Right lung (tissue), 10 donors: ENCODE measurements around the gene CFAP161. TPM values are rescaled to one million over a fixed set of nuclear protein-coding genes. Genes with fewer than 3 reads are reported as not detected.

Experiments used
- DNase-seq, 2 donors: peaks; one replicate each; pipeline ENCODE4 v3.0.0-alpha.2; 2013
- long read RNA-seq, 8 donors: transcript quantifications; one replicate each; lab custom pipeline, GENCODE V29; 2026
- polyA plus RNA-seq, 5 donors: library from polyadenylated mRNA; unstranded; fragments of 120-200 nt; gene quantifications; one replicate each; pipeline versions ENCODE4 v1.2.1 to v1.2.3, GENCODE V29; 2013; ENCODE audit warnings: inconsistent platforms in 1 of 5, low replicate concordance in 1 of 5; ENCODE audit not compliant: insufficient read length in 5 of 5, insufficient read depth in 1 of 5

Gene CFAP161
- polyA plus RNA-seq = 1 to 10 TPM; 2.2 to 7.3 (median 6.3) TPM
- long read RNA-seq, donor 1, partial matches to known transcripts = 0 of 1 reads
- long read RNA-seq, donor 1, other reads (novel, unspliced or antisense) = 0 of 1 reads
- long read RNA-seq, donor 2 = 0 reads
- long read RNA-seq, donor 3, partial matches to known transcripts = 0 of 1 reads
- long read RNA-seq, donor 3, other reads (novel, unspliced or antisense) = 0 of 1 reads
- long read RNA-seq, donor 4 = 0 reads
- long read RNA-seq, donor 5 = 0 reads
- long read RNA-seq, donor 6, partial matches to known transcripts = 0 of 1 reads
- long read RNA-seq, donor 6, other reads (novel, unspliced or antisense) = 0 of 1 reads
- long read RNA-seq, donor 7, partial matches to known transcripts = 0 of 2 reads
- long read RNA-seq, donor 7, other reads (novel, unspliced or antisense) = 0 of 2 reads
- long read RNA-seq, donor 8 = 0 reads

- DNase-seq = peak; percentile 80
Observed at GRCh38 chr15:81133782-81134461, at the start of gene CFAP161. TSS of gene CFAP161 (plus strand) at chr15:81134270. CDS start at chr15:81134330, 60 bp downstream.

GRCh38 chr15:81084716-81085115 is 49.4 kb upstream of the CFAP161 start:
- DNase-seq = no peak

- no peak for DNase-seq
Observed at GRCh38 chr15:81085213-81085612, 48.9 kb upstream of the CFAP161 start.

- DNase-seq = no peak
Observed at GRCh38 chr15:81085898-81086297, 48.2 kb upstream of the CFAP161 start.

GRCh38 chr15:81087066-81087465 is 47.0 kb upstream of the CFAP161 start:
- no peak for DNase-seq

- no peak for DNase-seq
Observed at GRCh38 chr15:81087694-81088093, 46.4 kb upstream of the CFAP161 start.

GRCh38 chr15:81088470-81089013 is 45.5 kb upstream of the CFAP161 start:
- DNase-seq = no peak

GRCh38 chr15:81091889-81092558 is 42.0 kb upstream of the CFAP161 start:
- DNase-seq = no peak

- no peak for DNase-seq
Observed at GRCh38 chr15:81092559-81092902, 41.5 kb upstream of the CFAP161 start.

- DNase-seq = no peak
Observed at GRCh38 chr15:81093961-81094360, 40.1 kb upstream of the CFAP161 start.

GRCh38 chr15:81095690-81096365 is 38.2 kb upstream of the CFAP161 start:
- no peak for DNase-seq

- DNase-seq = no peak
Observed at GRCh38 chr15:81096398-81096797, 37.7 kb upstream of the CFAP161 start.

GRCh38 chr15:81097116-81097889 is 36.8 kb upstream of the CFAP161 start:
- DNase-seq = no peak

- DNase-seq = no peak
Observed at GRCh38 chr15:81097890-81098280, 36.2 kb upstream of the CFAP161 start.

- no peak for DNase-seq
Observed at GRCh38 chr15:81098349-81098748, 35.7 kb upstream of the CFAP161 start.

- no peak for DNase-seq
Observed at GRCh38 chr15:81098861-81099651, 35.0 kb upstream of the CFAP161 start.

GRCh38 chr15:81101894-81102815 is 31.9 kb upstream of the CFAP161 start:
- no peak for DNase-seq

- DNase-seq = no peak
Observed at GRCh38 chr15:81103857-81104256, 30.2 kb upstream of the CFAP161 start.

- DNase-seq = no peak
Observed at GRCh38 chr15:81105545-81105944, 28.5 kb upstream of the CFAP161 start.
